HepG2 (cell line): ENCODE measurements around the gene CDT1.

Experiments
- CBFB ChIP-seq: sonication (generic); formaldehyde crosslinking; IDR thresholded peaks from 2 replicates; pipeline ENCODE4 v1.4.0; 2020; ENCODE audit warnings: missing genetic modification reagents
- CHCHD3 ChIP-seq: sonication (generic); formaldehyde crosslinking; IDR thresholded peaks from 2 replicates; pipeline ENCODE4 v1.8.0; 2022; ENCODE audit warnings: mild to moderate bottlenecking, missing genetic modification reagents, moderate library complexity
- CREB1 ChIP-seq, 2 experiments: fragments of 450-650 bp in 1 of 2; IDR thresholded peaks; 2 replicates each; pipeline ENCODE4 v1.6.1; 2016 to 2017; ENCODE audit warnings: control low read depth in 1 of 2, mild to moderate bottlenecking in 1 of 2, missing compliant biosample characterization in 1 of 2, missing genetic modification characterization in 1 of 2
- MTF2 ChIP-seq: sonication (generic); formaldehyde crosslinking; IDR thresholded peaks from 2 replicates; pipeline ENCODE4 v1.5.0; 2020; ENCODE audit warnings: missing genetic modification reagents, borderline replicate concordance
- PCBP1 ChIP-seq: fragments of 200-400 bp; formaldehyde crosslinking; IDR thresholded peaks from 2 replicates; pipeline ENCODE4 v1.6.1; 2017; ENCODE audit warnings: mild to moderate bottlenecking, low read depth, low read length, borderline replicate concordance
- PRPF4 ChIP-seq: fragments of 200-400 bp; formaldehyde crosslinking; IDR thresholded peaks from 2 replicates; pipeline ENCODE4 v1.6.1; 2016; ENCODE audit warnings: low read length, low read depth; ENCODE audit not compliant: poor library complexity, severe bottlenecking
- REXO4 ChIP-seq: sonication (generic); formaldehyde crosslinking; IDR thresholded peaks from 2 replicates; pipeline ENCODE4 v1.8.0; 2022; ENCODE audit warnings: missing genetic modification reagents, mild to moderate bottlenecking, borderline replicate concordance
- SOX5 ChIP-seq: IDR thresholded peaks from 2 replicates; pipeline ENCODE4 v1.6.1; 2016; ENCODE audit warnings: borderline replicate concordance
- SRF ChIP-seq: IDR thresholded peaks from 2 replicates; pipeline ENCODE4 v1.6.1; 2011; ENCODE audit warnings: mild to moderate bottlenecking, low read depth, low read length, moderate library complexity
- ZFP36L2 ChIP-seq: sonication (generic); formaldehyde crosslinking; IDR thresholded peaks from 2 replicates; pipeline ENCODE4 v1.4.0; 2020; ENCODE audit warnings: missing genetic modification reagents
- ZNF138 ChIP-seq: sonication (generic); formaldehyde crosslinking; IDR thresholded peaks from 2 replicates; pipeline ENCODE4 v1.5.0; 2020; ENCODE audit warnings: mild to moderate bottlenecking, low read depth, missing genetic modification reagents
- ZNF33B ChIP-seq: sonication (generic); formaldehyde crosslinking; IDR thresholded peaks from 2 replicates; pipeline ENCODE4 v1.5.1; 2020; ENCODE audit warnings: mild to moderate bottlenecking, missing genetic modification reagents
- TF ChIP-seq, protein P1 (sequence below): IDR thresholded peaks from 2 replicates; pipeline ENCODE4 v1.6.1; 2016; ENCODE audit warnings: low read depth, control low read depth
- TF ChIP-seq, protein P2 (sequence below): IDR thresholded peaks from 2 replicates; pipeline ENCODE4 v1.6.1; 2016; ENCODE audit warnings: missing compliant biosample characterization, missing genetic modification reagents, borderline replicate concordance

DNA sequence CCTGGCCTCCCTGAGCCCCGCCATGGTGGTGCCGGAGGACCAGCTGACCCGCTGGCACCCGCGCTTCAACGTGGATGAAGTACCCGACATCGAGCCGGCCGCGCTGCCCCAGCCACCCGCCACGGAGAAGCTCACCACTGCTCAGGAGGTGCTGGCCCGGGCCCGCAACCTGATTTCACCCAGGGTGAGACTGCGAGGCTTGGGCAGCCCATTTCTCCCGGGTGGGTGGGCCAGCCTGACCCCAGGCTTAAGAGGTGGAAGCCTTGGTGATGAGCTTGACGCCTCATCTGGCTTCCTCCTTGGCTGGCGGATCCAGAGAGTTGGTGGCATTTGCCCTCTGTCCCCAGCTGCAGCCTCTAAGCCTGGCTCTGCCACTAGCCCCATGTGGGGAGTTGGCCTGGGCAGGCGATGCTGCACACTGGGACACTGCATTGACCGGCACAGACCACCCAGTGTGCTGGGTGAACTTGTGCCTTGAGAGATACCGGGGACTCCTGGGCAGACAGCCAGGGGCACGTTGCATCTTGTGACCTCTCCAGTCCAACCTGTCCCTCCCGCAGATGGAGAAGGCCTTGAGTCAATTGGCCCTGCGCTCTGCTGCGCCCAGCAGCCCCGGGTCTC, 3.0 kb downstream of the CDT1 start:
- TF ChIP-seq REXO4 (CRISPR knock-in tag), result no peak
- TF ChIP-seq PRPF4, result no peak
- TF ChIP-seq CHCHD3 (CRISPR knock-in tag), result no peak
- no peak for TF ChIP-seq MTF2 (CRISPR knock-in tag)
- TF ChIP-seq ZFP36L2 (CRISPR knock-in tag), result no peak
- TF ChIP-seq, protein P1, sequence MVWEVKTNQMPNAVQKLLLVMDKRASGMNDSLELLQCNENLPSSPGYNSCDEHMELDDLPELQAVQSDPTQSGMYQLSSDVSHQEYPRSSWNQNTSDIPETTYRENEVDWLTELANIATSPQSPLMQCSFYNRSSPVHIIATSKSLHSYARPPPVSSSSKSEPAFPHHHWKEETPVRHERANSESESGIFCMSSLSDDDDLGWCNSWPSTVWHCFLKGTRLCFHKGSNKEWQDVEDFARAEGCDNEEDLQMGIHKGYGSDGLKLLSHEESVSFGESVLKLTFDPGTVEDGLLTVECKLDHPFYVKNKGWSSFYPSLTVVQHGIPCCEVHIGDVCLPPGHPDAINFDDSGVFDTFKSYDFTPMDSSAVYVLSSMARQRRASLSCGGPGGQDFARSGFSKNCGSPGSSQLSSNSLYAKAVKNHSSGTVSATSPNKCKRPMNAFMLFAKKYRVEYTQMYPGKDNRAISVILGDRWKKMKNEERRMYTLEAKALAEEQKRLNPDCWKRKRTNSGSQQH, result no peak
- 0 out of 2 replicates have a peak, but pooled peaks have one; percentile 25 for TF ChIP-seq ZNF33B (CRISPR knock-in tag)
- TF ChIP-seq CBFB (CRISPR knock-in tag), result no peak
- TF ChIP-seq PCBP1, result no peak
- TF ChIP-seq SRF, result no peak
- no peak for TF ChIP-seq SOX5 (CRISPR knock-in tag)
- TF ChIP-seq, protein P2, sequence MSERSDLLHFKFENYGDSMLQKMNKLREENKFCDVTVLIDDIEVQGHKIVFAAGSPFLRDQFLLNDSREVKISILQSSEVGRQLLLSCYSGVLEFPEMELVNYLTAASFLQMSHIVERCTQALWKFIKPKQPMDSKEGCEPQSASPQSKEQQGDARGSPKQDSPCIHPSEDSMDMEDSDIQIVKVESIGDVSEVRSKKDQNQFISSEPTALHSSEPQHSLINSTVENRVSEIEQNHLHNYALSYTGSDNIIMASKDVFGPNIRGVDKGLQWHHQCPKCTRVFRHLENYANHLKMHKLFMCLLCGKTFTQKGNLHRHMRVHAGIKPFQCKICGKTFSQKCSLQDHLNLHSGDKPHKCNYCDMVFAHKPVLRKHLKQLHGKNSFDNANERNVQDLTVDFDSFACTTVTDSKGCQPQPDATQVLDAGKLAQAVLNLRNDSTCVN (CRISPR knock-in tag), result no peak
- no peak for TF ChIP-seq ZNF138
- TF ChIP-seq CREB1 (IDR thresholded peaks at IDR 0.05), result no peak
- no peak for TF ChIP-seq CREB1 (CRISPR knock-in tag; IDR thresholded peaks at IDR 0.05)
